ENCODE data around the gene AATK. TPM values are rescaled to one million over a fixed set of nuclear protein-coding genes. Genes with fewer than 3 reads are reported as not detected.

AATK gene
- total and polyA plus RNA-seq, 2 experiments from 2014 or later = 1.1 to 5.0 TPM

- TF ChIP-seq ZNF462 (CRISPR knock-in tag; IDR thresholded peaks at IDR 0.05) (no peak), POLR2AphosphoS5 (IDR thresholded peaks at IDR 0.05; ENCODE audit: low read depth) (no peak)
These were observed 17.4 kb downstream of the AATK start (continued) for GRCh38 chr17:81148571-81148970.

- ATAC-seq = no peak
- H3F3A ChIP-seq (replicated peaks; ENCODE audit: low read depth) = no peaks in the 10 kb centered on the region
- H3K27me3 Mint-ChIP-seq (ENCODE audit: insufficient read depth, low read depth, poor library complexity) = peaks cover 8% of the 10 kb centered on the region
- TF ChIP-seq ZNF331 (CRISPR knock-in tag; IDR thresholded peaks at IDR 0.05; ENCODE audit: low read depth) (no peak), REST (IDR thresholded peaks at IDR 0.05; ENCODE audit: unreplicated experiment) (no peak), STAT1 (IDR thresholded peaks at IDR 0.05; ENCODE audit: unreplicated experiment) (no peak), CREB1 (CRISPR knock-in tag; IDR thresholded peaks at IDR 0.05; ENCODE audit: low read depth) (no peak), NANOG (IDR thresholded peaks at IDR 0.05; ENCODE audit: borderline replicate concordance) (no peak), ETS1 (IDR thresholded peaks at IDR 0.05) (no peak), EZH2 (IDR thresholded peaks at IDR 0.05; ENCODE audit: low read depth, unreplicated experiment) (no peak), ZNF114 (CRISPR knock-in tag; IDR thresholded peaks at IDR 0.05) (no peak), POLR2AphosphoS5 (IDR thresholded peaks at IDR 0.05; ENCODE audit: low read depth) (no peak)
These were observed 18.3 kb downstream of the AATK start for GRCh38 chr17:81147701-81148100.

More at GRCh38 chr17:81147701-81148100, 18.3 kb downstream of the AATK start:
- no peak overlapping the region for H3K4me3 Mint-ChIP-seq
- Histone ChIP-seq H3K4me1 (ENCODE audit: insufficient read depth) (no peaks in the 10 kb centered on the region), H3K27ac (ENCODE audit: low read depth) (no peak overlapping the region), H3K27me3 (ENCODE audit: insufficient read depth) (no peaks in the 10 kb centered on the region), H3K36me3 (ENCODE audit: insufficient read depth) (no peaks in the 10 kb centered on the region), H3K9me2 (ENCODE audit: insufficient read depth) (no peaks in the 10 kb centered on the region), H3K4me3 (no peak overlapping the region), H3K4me2 (no peak overlapping the region), H2AFZ (no peak overlapping the region), H3K79me2 (replicated peaks; ENCODE audit: insufficient read depth) (no peaks in the 10 kb centered on the region), H4K20me1 (replicated peaks; ENCODE audit: insufficient read depth) (no peaks in the 10 kb centered on the region)
- no peak for DNase-seq (ENCODE audit: low spot score)
- peaks cover 3% of the 10 kb centered on the region; the same call in 1 of the 3 replicates for H3K9me3 Mint-ChIP-seq
- no peaks in the 10 kb centered on the region for H3K4me1 Mint-ChIP-seq
- no peak overlapping the region for H3K27ac Mint-ChIP-seq
- no peaks in the 10 kb centered on the region for H3K36me3 Mint-ChIP-seq (ENCODE audit: low read depth)

All from GM23338 (cell line).